HG02798 (cell line): Measurements from ENCODE around the gene HMCES.
A peak's percentile ranks its signal among the peaks of the same experiment; 100 is the strongest.
"Not testable (repeated sequence)": the region's sequence is repeated elsewhere in the genome, so short reads cannot be mapped to it uniquely, and the experiment has no call there.

Experiments used
- ATAC-seq: cut with Tn5 transposase; IDR thresholded peaks from one replicate; pipeline ENCODE4 v1.9.1; 2021; ENCODE audit warnings: mild to moderate bottlenecking; ENCODE audit not compliant: unreplicated experiment, poor library complexity

HMCES gene

GRCh38 chr3:129316248-129317013 is 37.8 kb downstream of the HMCES start:
- ATAC-seq, result peak; percentile 35

GRCh38 chr3:129317014-129317771 is 38.5 kb downstream of the HMCES start:
- no peak for ATAC-seq

GRCh38 chr3:129317848-129318247 is 39.2 kb downstream of the HMCES start:
- ATAC-seq, result no peak

GRCh38 chr3:129318921-129319320 is 40.3 kb downstream of the HMCES start:
- no peak for ATAC-seq

GRCh38 chr3:129320261-129320660 is 41.6 kb downstream of the HMCES start:
- ATAC-seq, result no peak

- no peak for ATAC-seq
Observed at GRCh38 chr3:129320825-129321487, 42.3 kb downstream of the HMCES start.

GRCh38 chr3:129321887-129322286 is 43.2 kb downstream of the HMCES start:
- no peak for ATAC-seq

GRCh38 chr3:129323651-129324294 is 45.1 kb downstream of the HMCES start:
- ATAC-seq, result peak; percentile 64

GRCh38 chr3:129324855-129325254 is 46.2 kb downstream of the HMCES start:
- no peak for ATAC-seq

GRCh38 chr3:129325383-129325782 is 46.7 kb downstream of the HMCES start:
- ATAC-seq, result no peak

- no peak for ATAC-seq
Observed at GRCh38 chr3:129326138-129326537, 47.5 kb downstream of the HMCES start.

- ATAC-seq, result no peak
Observed at GRCh38 chr3:129326595-129326994, 47.9 kb downstream of the HMCES start.

- no peak for ATAC-seq
Observed at GRCh38 chr3:129327510-129327909, 48.8 kb downstream of the HMCES start.

- ATAC-seq, result no peak
Observed at GRCh38 chr3:129329858-129330257, 51.2 kb downstream of the HMCES start.

GRCh38 chr3:129330409-129330808 is 51.7 kb downstream of the HMCES start:
- ATAC-seq, result no peak

- ATAC-seq, result no peak
Observed at GRCh38 chr3:129333891-129334290, 55.2 kb downstream of the HMCES start.

- ATAC-seq, result no peak
Observed at GRCh38 chr3:129336093-129336706, 57.5 kb downstream of the HMCES start.

- not testable (repeated sequence) for ATAC-seq
Observed at GRCh38 chr3:129337719-129338118, 59.0 kb downstream of the HMCES start.

GRCh38 chr3:129339186-129339585 is 60.5 kb downstream of the HMCES start:
- not testable (repeated sequence) for ATAC-seq

- not testable (repeated sequence) for ATAC-seq
Observed at GRCh38 chr3:129339833-129340232, 61.2 kb downstream of the HMCES start.
